Amniotic epithelial cell (primary cell): ENCODE data around the gene B9D1.
"Not testable (repeated sequence)": the region's sequence is repeated elsewhere in the genome, so short reads cannot be mapped to it uniquely, and the experiment has no call there.

Experiments used
- DNase-seq: peaks from one replicate; pipeline ENCODE4 v3.0.0-alpha.2; 2010; ENCODE audit warnings: low read depth

Gene B9D1

GRCh38 chr17:19359151-19359550 is 3.4 kb downstream of the B9D1 start:
- no peak for DNase-seq

GRCh38 chr17:19357761-19358160 is 4.8 kb downstream of the B9D1 start:
- DNase-seq: no peak

- no peak for DNase-seq
Measured at GRCh38 chr17:19357351-19357750, 5.2 kb downstream of the B9D1 start.

GRCh38 chr17:19354748-19355147 is 7.8 kb downstream of the B9D1 start:
- DNase-seq: no peak

GRCh38 chr17:19353401-19353800 is 9.1 kb downstream of the B9D1 start:
- DNase-seq: not testable (repeated sequence)

GRCh38 chr17:19348806-19349205 is 13.7 kb downstream of the B9D1 start:
- DNase-seq: no peak

GRCh38 chr17:19348081-19348650 is 14.4 kb downstream of the B9D1 start:
- no peak for DNase-seq

- no peak for DNase-seq
Measured at GRCh38 chr17:19347323-19348080, 15.0 kb downstream of the B9D1 start.

- DNase-seq: peak; percentile 91
Measured at GRCh38 chr17:19346351-19347255, 15.9 kb downstream of the B9D1 start.

GRCh38 chr17:19345486-19346350 is 16.8 kb downstream of the B9D1 start:
- DNase-seq: no peak

- DNase-seq: no peak
Measured at GRCh38 chr17:19345067-19345460, 17.5 kb downstream of the B9D1 start.

GRCh38 chr17:19344311-19345066 is 18.0 kb downstream of the B9D1 start:
- no peak for DNase-seq

- no peak for DNase-seq
Measured at GRCh38 chr17:19343671-19344151, 18.8 kb downstream of the B9D1 start.

- no peak for DNase-seq
Measured at GRCh38 chr17:19343256-19343630, 19.3 kb downstream of the B9D1 start.

GRCh38 chr17:19342611-19343255 is 19.8 kb downstream of the B9D1 start:
- DNase-seq: no peak

GRCh38 chr17:19341641-19342610 is 20.6 kb downstream of the B9D1 start:
- DNase-seq: peak; percentile 43

GRCh38 chr17:19341211-19341631 is 21.3 kb downstream of the B9D1 start:
- no peak for DNase-seq

GRCh38 chr17:19339341-19339815 is 23.1 kb downstream of the B9D1 start:
- DNase-seq: no peak
